GM18951 (cell line): Measurements from ENCODE around the gene RNF169.

Source experiments
- POLR2A ChIP-seq: IDR thresholded peaks from 4 replicates; pipeline ENCODE4 v1.6.1; 2011; ENCODE audit warnings: mild to moderate bottlenecking; ENCODE audit not compliant: insufficient read length, insufficient read depth; ENCODE audit errors: extremely low read depth
- in situ Hi-C: fragments of 300-500 bp; cut with MboI; formaldehyde crosslinking; loops from one replicate; pipeline ENCODE4 v1.12.0; 2022; ENCODE audit warnings: low sequenced_read_pairs, mixed read lengths, inconsistent platforms; ENCODE audit not compliant: unreplicated experiment

Gene RNF169

DNA sequence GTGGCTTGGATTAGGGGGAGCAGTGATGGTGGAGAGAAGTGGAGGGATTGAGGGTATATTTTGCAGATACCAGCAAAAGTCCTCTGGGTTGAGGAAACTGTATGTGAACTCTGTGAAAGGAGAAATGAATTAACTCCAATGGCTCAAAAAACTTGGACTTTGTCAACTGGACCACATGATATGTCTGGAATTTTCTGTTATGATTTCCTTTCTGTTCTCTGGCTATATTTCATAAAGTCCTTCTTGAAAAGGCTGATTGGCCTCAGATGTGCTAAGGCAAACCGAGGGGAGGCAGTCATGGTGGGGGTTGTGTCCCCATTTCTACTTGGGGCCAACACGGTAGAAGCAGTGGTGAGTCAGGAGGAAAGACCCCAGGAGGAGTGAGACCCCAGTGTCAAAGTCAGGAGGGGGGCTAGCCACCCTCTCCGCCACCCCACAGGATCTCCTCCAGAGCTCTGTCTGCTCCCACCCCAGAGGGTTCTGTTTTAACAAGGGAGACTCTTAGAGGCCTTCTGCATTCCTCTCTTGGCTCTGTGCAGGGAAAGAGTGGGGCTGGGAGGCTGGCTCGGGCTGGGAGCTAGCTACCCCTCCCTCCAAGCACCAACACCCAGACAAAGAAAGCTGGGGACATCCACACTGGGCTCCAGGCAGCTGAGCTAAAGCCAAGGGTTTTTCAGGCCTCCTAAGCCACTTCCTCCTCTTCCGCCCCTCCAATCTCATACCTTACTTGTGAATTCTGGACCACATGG is 31.3 kb upstream of the RNF169 start:
- in situ Hi-C loops = no loop called here
- TF ChIP-seq POLR2A = no peak

DNA sequence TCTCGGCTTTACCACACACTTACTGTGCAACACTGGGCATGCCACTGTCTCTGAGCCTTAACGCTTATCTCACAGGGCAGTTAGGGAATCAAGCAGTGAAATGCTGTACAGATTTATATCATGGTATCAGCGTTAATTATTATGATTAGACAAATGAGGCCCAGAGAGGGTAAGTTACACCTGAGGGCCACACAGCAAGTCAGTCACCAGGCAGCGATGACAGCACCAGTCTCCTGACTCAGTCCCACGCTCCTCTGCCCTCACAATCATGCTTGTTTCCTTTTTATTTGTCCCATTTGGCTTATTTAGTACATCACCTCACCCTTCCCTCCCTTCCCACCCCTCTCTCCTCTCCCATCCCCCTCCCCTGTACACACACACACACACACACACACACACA is 29.6 kb upstream of the RNF169 start:
- in situ Hi-C loops = no loop called here
- no peak for TF ChIP-seq POLR2A

DNA sequence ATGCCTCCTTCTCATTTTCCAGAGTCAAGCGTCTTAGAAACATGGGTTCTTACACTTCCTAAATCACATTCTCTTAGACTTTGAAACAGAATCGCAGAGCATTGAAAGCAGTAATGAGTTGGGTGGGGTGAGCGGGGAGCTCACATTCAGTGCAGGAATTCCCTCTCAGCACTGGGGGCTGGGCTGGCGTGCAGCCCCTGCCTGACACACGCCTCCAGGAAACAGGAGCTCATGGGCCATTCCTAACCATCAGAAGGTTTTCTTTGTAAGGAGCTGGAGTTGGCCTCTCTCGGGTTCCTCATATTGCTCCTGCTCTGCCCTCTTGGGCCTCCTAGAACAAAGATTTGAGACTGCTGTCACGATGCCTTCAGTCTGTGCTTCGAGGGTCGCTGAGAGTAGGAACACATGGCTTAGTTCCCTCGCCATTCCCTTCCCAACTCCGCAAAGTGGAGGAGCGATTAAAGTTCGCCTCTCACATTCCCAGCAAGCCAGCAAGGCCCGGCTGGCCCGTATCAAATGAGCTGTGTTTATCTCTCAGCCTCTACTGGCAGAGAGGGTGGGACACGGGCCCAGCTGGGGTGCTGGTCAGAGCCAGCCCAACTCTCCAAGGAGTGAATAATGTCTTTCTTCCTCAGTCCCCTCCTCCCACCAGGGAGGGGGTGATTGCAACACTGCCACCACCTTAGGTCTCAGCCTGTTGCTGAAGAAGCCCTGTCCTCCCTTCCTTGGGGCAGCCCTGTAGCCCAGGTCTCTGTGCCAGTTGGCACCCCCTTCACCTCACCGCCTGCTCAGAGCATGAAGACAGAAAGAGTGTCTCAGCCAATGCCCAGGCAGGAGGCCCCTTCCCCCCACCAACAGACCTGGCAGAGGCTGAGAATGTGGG is 27.8 kb upstream of the RNF169 start:
- TF ChIP-seq POLR2A = no peak
- in situ Hi-C loops = no loop called here

DNA sequence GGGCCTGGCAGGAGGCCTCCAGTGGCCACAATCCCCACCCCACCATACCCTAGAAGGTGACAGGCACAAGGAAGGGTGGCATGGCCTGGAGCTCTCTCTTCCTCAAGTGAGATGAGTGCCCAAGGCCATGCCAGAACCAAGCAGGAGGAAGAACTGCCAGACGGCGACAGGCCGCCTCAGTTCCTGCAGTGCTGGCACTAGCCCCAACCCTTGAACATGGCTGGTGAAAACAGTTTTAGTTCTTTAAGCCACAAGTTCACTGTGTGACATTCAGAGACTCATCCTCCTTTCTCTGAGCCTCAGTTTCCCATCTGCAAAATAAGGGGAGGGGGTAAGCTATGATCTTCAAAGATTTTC is 27.2 kb upstream of the RNF169 start:
- in situ Hi-C loops = no loop called here
- no peak for TF ChIP-seq POLR2A

DNA sequence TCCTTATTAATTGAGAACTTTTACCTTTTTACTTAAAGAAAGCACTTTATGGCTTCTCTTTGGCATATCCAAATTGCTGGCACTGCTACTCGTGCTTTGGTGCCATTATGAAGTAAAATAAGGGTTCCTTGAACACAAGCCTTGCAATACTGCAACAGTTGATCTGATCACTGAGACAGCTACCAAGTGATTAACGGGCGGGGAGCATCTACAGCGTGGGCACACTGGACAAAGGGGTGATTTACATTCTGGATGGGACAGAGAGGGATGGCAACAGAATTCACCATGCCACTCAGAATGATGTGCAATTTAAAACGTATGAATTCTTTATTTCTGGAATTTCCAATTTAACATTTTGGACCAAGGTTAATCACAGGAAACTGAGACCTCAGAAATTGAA is 25.1 kb upstream of the RNF169 start:
- TF ChIP-seq POLR2A = no peak
- in situ Hi-C loops = no loop called here

DNA sequence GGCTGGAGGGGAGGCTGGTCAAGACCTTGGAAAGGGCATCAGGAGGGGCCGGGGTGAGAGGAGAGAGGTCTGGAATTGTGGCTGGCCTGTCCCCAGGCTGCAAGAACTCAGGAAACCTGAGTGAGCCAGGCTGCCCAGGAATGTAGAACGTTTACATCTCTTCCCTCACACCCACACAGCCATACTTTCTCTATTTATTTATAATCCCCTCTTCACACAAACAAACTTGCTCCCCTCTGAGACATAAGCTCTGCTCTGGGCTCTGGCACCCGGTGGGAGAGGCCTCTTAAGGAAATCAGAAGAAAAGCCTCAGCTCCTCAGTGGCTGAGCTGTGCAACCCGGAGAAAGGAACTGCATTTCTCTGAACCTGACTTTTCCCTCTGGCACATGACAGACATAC is 22.9 kb upstream of the RNF169 start:
- TF ChIP-seq POLR2A = no peak
- in situ Hi-C loops = no loop called here

DNA sequence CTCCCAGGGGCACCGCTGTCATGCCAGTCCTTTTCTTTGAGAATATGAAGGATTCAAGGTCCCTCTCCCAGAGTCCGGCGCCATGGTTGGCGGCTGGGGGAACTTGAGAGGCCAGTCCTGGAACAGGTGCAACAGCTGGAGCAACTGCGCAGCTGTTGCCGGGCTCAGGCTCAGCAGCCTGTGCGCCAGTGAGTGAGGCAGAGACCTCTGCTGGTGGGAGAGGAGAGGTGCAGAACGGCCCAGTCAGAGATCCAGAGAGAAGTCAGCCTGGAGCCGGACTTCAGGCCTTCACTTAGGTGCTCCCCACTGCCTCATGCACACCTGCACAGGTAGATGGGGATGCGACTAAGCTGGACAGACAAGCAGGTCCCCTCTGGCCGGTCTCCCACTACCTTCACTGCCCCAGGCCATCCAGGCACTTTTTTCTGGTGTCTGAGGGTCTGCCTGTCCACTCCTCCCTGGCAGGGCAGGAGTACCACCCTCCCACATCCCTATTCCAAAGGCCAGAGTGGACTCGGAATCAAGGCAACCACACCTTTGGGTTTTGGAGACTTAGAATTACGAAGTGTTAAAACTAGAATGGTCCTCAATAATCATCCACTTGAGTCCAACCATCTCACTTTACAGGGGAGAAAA is 22.0 kb upstream of the RNF169 start:
- in situ Hi-C loops = no loop called here
- no peak for TF ChIP-seq POLR2A

DNA sequence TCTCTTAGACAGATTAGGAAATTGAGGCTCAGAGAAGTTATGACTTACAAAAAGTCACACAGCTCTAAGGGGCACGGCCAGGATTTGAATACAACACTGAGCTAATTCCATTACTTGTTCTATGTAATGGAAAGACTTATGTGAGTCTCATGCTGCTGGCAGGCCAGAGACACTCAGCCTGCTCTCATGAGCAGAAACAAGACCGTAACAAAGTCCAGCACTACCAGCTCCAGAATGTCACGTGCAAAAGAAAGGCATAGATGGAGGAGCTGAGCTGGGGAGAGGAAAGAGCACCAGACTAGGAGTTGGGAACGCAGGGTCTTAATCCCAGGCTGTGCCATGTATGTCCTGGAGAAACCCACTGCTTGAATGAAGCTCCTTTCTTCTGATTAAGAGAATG is 19.3 kb upstream of the RNF169 start:
- no peak for TF ChIP-seq POLR2A
- in situ Hi-C loops = no loop called here

DNA sequence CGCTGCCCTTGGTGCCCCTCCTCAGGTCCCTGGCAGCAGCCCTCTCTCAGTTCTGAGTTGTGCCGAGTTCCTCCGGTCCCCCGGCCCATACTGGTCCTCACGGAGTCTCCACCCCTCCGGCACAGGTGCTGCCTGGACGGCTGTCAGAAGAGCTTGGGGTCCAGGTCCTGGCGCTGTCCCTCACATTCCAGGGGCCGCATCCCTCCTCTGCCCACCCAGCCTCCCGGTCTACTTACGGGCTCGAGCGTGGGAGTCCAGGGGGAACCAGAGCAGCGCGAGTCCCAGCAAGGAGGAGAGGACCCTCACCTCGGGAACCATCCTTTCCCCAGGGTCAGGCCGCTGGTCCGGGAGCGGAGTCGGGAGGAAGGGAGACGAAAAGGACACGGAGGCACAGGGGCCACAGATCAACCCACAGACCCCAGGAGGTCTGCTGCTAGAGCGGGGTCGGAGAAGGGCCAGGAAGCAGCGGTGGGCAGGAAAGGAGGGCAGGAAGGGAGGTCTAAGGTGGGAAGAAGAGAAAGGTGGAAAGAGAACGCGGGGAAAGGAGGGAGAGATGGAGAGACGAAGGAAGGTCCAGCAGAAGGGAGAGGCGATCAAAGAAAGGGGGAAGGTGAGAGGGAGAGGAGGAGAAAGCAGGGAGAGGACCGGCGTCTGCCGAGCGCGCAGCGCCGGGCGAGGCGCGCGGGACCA is 17.9 kb upstream of the RNF169 start:
- no peak for TF ChIP-seq POLR2A
- in situ Hi-C loops = no loop called here

DNA sequence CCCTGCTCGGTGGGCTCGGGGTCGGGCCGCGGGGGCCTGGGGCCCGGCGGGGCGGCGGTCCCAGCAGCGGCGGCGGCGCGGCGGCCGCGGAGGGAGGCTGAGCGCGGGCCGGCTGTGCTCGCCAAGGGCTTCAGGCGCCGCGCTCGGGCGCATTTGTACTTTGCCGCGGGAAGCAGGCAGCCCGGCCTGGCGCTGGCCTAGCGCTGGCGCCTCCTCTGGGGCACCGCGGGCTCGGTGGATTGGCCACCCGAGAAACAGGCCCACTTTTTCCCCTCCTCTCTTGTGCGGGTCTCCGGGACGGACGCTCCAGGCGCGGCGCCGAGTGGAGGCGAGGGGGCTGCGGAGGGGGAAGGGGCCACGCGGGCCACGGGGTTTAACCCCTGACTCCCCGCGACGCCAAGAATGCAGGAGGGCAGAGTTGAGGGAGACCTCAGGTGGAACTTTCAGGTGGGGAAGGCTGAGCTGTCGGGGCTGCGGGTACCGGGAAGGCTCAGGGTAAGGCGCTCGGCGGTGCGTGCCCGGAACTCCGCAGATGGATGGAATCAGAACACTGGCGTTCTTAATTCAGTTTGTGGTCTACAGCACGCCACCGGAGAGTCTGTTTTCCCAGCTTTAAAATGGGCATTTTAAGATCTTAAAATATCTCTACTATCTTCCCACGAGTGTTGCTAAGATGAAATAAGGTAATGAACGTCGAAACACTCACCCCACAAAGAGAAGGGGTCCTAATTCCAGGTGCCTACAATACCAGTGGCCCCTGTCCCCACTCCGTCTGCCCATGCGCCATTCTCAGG is 17.2 kb upstream of the RNF169 start, which contains the start of gene CHRDL2:
TSS of gene CHRDL2 (minus strand) at position 126 of the 794 bp plus-strand sequence. CDS start 538 bp downstream, outside the sequence.
- TF ChIP-seq POLR2A = no peak
- in situ Hi-C loops = no loop called here

DNA sequence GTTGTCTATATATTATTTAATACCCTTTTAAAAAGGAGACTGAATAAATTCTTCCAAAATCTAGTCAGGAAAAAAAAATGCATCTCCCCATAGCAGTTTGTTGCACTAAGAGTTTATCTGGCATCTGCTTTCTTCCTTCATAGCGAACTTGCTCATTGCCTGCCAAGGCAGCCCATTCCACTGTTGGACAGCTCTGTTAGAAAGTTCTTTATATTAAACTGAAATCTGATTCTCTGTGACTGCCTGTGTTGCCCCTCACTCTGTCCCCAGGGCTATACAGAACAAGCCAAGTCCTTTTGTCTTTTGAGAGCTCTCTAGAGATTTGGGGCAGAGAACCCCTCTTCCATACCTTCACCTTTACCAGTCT is 14.1 kb upstream of the RNF169 start:
- in situ Hi-C loops = no loop called here
- no peak for TF ChIP-seq POLR2A

DNA sequence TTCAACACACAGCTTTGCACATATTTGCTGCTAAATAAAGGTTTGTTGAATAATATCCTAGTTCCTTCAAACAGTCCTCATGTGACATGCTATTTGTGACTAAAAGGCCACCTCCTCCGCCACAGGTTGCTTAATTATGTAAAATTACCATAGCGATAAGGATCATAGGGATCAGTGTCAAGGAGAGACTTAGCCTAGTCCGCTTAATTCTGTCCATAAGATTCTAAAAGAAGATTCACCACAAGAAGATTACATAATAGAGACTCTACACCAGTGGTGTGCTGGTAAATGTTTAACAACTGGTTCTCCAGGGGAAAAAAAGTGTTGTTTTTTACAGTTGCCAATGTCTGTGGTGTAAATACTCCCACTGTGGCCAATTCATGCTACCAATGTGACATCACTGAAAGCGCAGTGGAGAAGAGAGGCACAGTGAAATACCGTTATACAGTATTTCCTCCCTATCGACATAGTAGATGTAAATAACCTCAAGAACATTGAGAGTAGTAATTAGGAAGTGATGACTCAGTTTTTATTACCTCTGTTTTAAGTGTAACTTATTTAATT is 13.2 kb upstream of the RNF169 start:
- in situ Hi-C loops = no loop called here
- TF ChIP-seq POLR2A = no peak
